ENCODE results near the gene LTB4R.
A peak's percentile ranks its signal among the peaks of the same experiment; 100 is the strongest.

The LTB4R gene

DNA sequence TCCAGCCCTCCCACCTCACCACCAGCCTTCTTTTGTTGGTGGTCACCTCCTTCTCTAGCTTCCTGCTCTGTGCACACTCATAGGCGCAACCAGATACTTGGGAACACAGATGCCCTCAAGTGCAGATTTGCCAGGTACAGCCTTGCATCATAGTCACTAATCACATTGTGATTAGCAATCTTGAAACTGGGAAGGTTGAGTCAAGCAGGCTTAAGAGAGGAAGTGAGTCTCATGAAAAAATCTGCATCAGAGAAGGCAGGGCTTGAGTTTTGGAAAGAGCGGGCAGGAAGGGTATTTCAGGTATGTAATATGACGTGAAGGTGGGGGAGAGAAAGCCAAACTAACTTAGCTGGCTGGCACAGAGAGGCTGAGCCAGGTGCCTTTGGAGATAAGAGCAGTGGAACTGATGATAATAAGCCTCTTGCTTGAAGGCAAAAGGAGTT, 37.2 kb upstream of the LTB4R start:
- DNase-seq (ENCODE audit: extremely low read depth, insufficient read length) = peak; percentile 73
- Histone ChIP-seq H3K36me3 (ENCODE audit: control insufficient read depth, insufficient read depth, low read length) (peaks cover 5% of the 10 kb centered on the region), H3K27me3 (replicated peaks; ENCODE audit: control insufficient read depth, insufficient read depth, low read length) (no peaks in the 10 kb centered on the region), H3K4me3 (replicated peaks; ENCODE audit: low read depth, low read length) (0 out of 2 replicates have a peak overlapping the region, but pooled peaks have one; percentile 5)
- no peak for TF ChIP-seq CTCF (IDR thresholded peaks at IDR 0.05; ENCODE audit: insufficient read depth, low read length, poor library complexity, severe bottlenecking)

- no peak overlapping the region for H3K4me3 ChIP-seq (replicated peaks; ENCODE audit: low read depth, low read length)
- no peak for TF ChIP-seq CTCF (IDR thresholded peaks at IDR 0.05; ENCODE audit: insufficient read depth, low read length, poor library complexity, severe bottlenecking)
- DNase-seq (ENCODE audit: extremely low read depth, insufficient read length) = no peak
- no peaks in the 10 kb centered on the region for H3K27me3 ChIP-seq (replicated peaks; ENCODE audit: control insufficient read depth, insufficient read depth, low read length)
- H3K36me3 ChIP-seq (ENCODE audit: control insufficient read depth, insufficient read depth, low read length) = no peaks in the 10 kb centered on the region
These were observed 34.2 kb upstream of the LTB4R start for GRCh38 chr14:24277071-24277470.

DNA sequence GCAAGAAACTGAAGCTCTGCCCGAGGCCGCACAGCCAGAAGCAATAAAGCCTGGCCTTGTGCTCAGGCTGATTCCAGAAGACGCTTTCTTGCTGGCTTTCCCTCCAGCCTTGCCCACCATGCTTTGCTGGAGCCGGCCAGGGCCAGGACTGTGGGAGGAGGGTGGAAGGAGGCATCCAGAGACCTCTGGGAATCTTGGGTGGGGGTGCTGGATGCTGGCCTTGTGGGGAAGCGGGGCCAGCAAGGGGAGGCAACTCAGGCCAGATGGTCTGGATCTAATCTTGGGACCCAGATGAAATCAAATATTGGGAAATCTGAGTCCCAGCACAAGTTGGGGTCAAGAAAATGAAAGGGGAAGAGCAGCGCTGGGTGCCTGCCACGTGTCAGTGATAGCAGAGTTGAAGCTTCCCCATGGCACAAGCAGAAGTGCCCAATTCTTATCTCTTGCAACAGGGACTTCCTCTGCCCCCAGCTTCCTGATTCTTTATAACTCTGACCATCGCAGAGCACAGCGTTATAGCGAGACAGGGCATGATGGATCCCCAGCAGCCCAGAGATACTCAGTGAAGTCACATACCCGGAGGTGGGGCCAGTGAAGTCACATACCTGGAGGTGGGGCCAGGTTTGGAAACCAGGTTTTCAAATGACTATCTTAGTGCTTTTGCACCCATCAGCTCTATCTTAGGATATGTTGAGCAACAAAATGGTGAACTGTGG, 33.5 kb upstream of the LTB4R start:
- no peak overlapping the region for H3K4me3 ChIP-seq (replicated peaks; ENCODE audit: low read depth, low read length)
- H3K27me3 ChIP-seq (replicated peaks; ENCODE audit: control insufficient read depth, insufficient read depth, low read length) = no peaks in the 10 kb centered on the region
- TF ChIP-seq CTCF (IDR thresholded peaks at IDR 0.05; ENCODE audit: insufficient read depth, low read length, poor library complexity, severe bottlenecking) = no peak
- no peak for DNase-seq (ENCODE audit: extremely low read depth, insufficient read length)
- H3K36me3 ChIP-seq (ENCODE audit: control insufficient read depth, insufficient read depth, low read length) = no peaks in the 10 kb centered on the region

- TF ChIP-seq CTCF (IDR thresholded peaks at IDR 0.05; ENCODE audit: insufficient read depth, low read length, poor library complexity, severe bottlenecking) = no peak
- DNase-seq (ENCODE audit: extremely low read depth, insufficient read length) = no peak
- H3K36me3 ChIP-seq (ENCODE audit: control insufficient read depth, insufficient read depth, low read length) = no peaks in the 10 kb centered on the region
- no peaks in the 10 kb centered on the region for H3K27me3 ChIP-seq (replicated peaks; ENCODE audit: control insufficient read depth, insufficient read depth, low read length)
- H3K4me3 ChIP-seq (replicated peaks; ENCODE audit: low read depth, low read length) = no peak overlapping the region
These were observed 32.9 kb upstream of the LTB4R start for GRCh38 chr14:24278424-24278823.

DNA sequence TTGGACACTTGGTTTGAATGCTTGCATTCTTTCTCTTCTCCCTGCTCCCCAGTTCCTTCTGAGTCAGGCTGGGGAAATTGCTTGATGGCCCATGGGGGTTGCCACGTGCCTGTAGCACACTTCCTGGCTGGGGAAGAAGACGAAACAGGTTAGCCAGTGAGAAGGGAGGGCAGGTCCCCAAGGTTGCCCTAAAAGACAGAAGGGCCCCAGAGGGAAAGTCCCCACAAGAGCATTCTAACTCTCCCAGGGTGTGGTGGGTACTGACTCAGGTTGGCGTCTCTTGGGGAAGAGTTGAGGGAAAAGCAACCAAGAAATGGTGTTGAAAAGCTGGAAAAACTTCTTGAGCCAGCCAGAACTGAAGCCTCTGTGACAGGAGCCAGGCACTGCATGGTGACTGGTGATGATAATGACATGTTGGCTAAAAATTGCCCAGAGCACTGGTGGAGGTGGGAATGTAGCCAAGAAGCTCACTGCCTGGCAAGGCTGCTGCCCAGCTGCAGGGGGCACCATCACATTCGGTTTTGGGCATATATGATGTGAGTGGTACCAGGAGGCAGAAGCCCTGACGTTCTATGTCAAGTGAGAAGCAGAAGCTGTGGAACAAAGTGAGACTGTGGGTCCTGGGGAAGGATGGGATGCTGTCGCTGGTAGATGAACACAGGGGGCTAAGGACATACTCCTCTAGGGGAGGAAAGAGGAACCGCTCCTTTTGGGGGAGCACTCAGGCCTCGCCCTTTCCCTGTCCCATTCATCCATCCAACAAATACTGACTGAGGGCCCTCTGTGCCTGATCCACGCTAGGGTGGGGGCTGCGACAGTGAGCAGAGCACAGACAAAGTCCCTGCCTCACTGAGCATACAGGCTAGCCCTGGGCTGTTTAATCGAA, 31.8 kb upstream of the LTB4R start:
- DNase-seq (ENCODE audit: extremely low read depth, insufficient read length) = peak; percentile 43
- H3K4me3 ChIP-seq (replicated peaks; ENCODE audit: low read depth, low read length) = no peak overlapping the region
- no peaks in the 10 kb centered on the region for H3K27me3 ChIP-seq (replicated peaks; ENCODE audit: control insufficient read depth, insufficient read depth, low read length)
- no peaks in the 10 kb centered on the region for H3K36me3 ChIP-seq (ENCODE audit: control insufficient read depth, insufficient read depth, low read length)
- peak; percentile 58 for TF ChIP-seq CTCF (IDR thresholded peaks at IDR 0.05; ENCODE audit: insufficient read depth, low read length, poor library complexity, severe bottlenecking)

All from GM06990 (cell line).